ENCODE measurements around the gene TMEM129. TPM values are rescaled to one million over a fixed set of nuclear protein-coding genes. Genes with fewer than 3 reads are reported as not detected.

TMEM129 gene
- total RNA-seq, 1 experiment from 2014 or later = 29.8 TPM

GRCh38 chr4:1711055-1711570 lies 10.0 kb downstream of the TMEM129 start:
- CTCF ChIA-PET = interaction anchor here (0.7 kb wide), 1 partner anchor 557 kb away, joined by 7 read pairs; no protein-coding TSS in a partner anchor
- peak overlapping the region; percentile 58 for H3K27ac Mint-ChIP-seq (ENCODE audit: unreplicated experiment)
- H3K9me3 Mint-ChIP-seq (ENCODE audit: low read depth, unreplicated experiment) = no peaks in the 10 kb centered on the region
- H3K27me3 Mint-ChIP-seq (ENCODE audit: unreplicated experiment) = no peaks in the 10 kb centered on the region
- DNase-seq = no peak
- H3K36me3 Mint-ChIP-seq (ENCODE audit: insufficient read depth, unreplicated experiment) = peaks cover 66% of the 10 kb centered on the region
- peaks cover 21% of the 10 kb centered on the region for H3K4me1 Mint-ChIP-seq (ENCODE audit: low read depth, unreplicated experiment)
- intact Hi-C loops (cut with micrococcal nuclease; ENCODE audit: unreplicated experiment) = no loop called here
- H3K4me3 Mint-ChIP-seq (ENCODE audit: low read depth, unreplicated experiment) = peak overlapping the region; percentile 88
- TF ChIP-seq, protein P1, sequence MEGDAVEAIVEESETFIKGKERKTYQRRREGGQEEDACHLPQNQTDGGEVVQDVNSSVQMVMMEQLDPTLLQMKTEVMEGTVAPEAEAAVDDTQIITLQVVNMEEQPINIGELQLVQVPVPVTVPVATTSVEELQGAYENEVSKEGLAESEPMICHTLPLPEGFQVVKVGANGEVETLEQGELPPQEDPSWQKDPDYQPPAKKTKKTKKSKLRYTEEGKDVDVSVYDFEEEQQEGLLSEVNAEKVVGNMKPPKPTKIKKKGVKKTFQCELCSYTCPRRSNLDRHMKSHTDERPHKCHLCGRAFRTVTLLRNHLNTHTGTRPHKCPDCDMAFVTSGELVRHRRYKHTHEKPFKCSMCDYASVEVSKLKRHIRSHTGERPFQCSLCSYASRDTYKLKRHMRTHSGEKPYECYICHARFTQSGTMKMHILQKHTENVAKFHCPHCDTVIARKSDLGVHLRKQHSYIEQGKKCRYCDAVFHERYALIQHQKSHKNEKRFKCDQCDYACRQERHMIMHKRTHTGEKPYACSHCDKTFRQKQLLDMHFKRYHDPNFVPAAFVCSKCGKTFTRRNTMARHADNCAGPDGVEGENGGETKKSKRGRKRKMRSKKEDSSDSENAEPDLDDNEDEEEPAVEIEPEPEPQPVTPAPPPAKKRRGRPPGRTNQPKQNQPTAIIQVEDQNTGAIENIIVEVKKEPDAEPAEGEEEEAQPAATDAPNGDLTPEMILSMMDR (IDR thresholded peaks at IDR 0.05; ENCODE audit: unreplicated experiment) = no peak
- no TSS peak for BruUV-seq (replicated peaks)

- peaks cover 59% of the 10 kb centered on the region for H3K36me3 Mint-ChIP-seq (ENCODE audit: insufficient read depth, unreplicated experiment)
- CTCF ChIA-PET = interaction anchor here (0.7 to 1.0 kb wide), 3 partner anchors 8 to 102 kb away, joined by 4 read pairs; no protein-coding TSS in a partner anchor
- intact Hi-C loops (cut with micrococcal nuclease; ENCODE audit: unreplicated experiment) = no loop called here
- no peaks in the 10 kb centered on the region for H3K27me3 Mint-ChIP-seq (ENCODE audit: unreplicated experiment)
- DNase-seq = no peak
- TF ChIP-seq, protein P1 (IDR thresholded peaks at IDR 0.05; ENCODE audit: unreplicated experiment) = no peak
- H3K4me1 Mint-ChIP-seq (ENCODE audit: low read depth, unreplicated experiment) = peaks cover 21% of the 10 kb centered on the region
- no peak overlapping the region for H3K4me3 Mint-ChIP-seq (ENCODE audit: low read depth, unreplicated experiment)
- no TSS peak for BruUV-seq (replicated peaks)
- H3K27ac Mint-ChIP-seq (ENCODE audit: unreplicated experiment) = no peak overlapping the region
- H3K9me3 Mint-ChIP-seq (ENCODE audit: low read depth, unreplicated experiment) = no peaks in the 10 kb centered on the region
Observed at GRCh38 chr4:1708581-1708980, 12.5 kb downstream of the TMEM129 start.

GRCh38 chr4:1706358-1706757 lies 14.8 kb downstream of the TMEM129 start:
- Mint-ChIP-seq H3K36me3 (ENCODE audit: insufficient read depth, unreplicated experiment) (peaks cover 46% of the 10 kb centered on the region), H3K27ac (ENCODE audit: unreplicated experiment) (no peak overlapping the region), H3K4me3 (ENCODE audit: low read depth, unreplicated experiment) (no peak overlapping the region), H3K27me3 (ENCODE audit: unreplicated experiment) (no peaks in the 10 kb centered on the region), H3K9me3 (ENCODE audit: low read depth, unreplicated experiment) (no peaks in the 10 kb centered on the region), H3K4me1 (ENCODE audit: low read depth, unreplicated experiment) (peaks cover 21% of the 10 kb centered on the region)
- DNase-seq = no peak
- intact Hi-C loops (cut with micrococcal nuclease; ENCODE audit: unreplicated experiment) = no loop called here
- TF ChIP-seq, protein P1 (IDR thresholded peaks at IDR 0.05; ENCODE audit: unreplicated experiment) = no peak
- CTCF ChIA-PET = no interaction called here
- BruUV-seq (replicated peaks) = no TSS peak

- H3K27ac Mint-ChIP-seq (ENCODE audit: unreplicated experiment) = no peak overlapping the region
- H3K27me3 Mint-ChIP-seq (ENCODE audit: unreplicated experiment) = no peaks in the 10 kb centered on the region
- peaks cover 43% of the 10 kb centered on the region for H3K36me3 Mint-ChIP-seq (ENCODE audit: insufficient read depth, unreplicated experiment)
- intact Hi-C loops (cut with micrococcal nuclease; ENCODE audit: unreplicated experiment) = no loop called here
- DNase-seq = no peak
- TF ChIP-seq, protein P1 (IDR thresholded peaks at IDR 0.05; ENCODE audit: unreplicated experiment) = no peak
- H3K4me1 Mint-ChIP-seq (ENCODE audit: low read depth, unreplicated experiment) = peaks cover 21% of the 10 kb centered on the region
- CTCF ChIA-PET = no interaction called here
- H3K9me3 Mint-ChIP-seq (ENCODE audit: low read depth, unreplicated experiment) = no peaks in the 10 kb centered on the region
- BruUV-seq (replicated peaks) = no TSS peak
- no peak overlapping the region for H3K4me3 Mint-ChIP-seq (ENCODE audit: low read depth, unreplicated experiment)
Observed at GRCh38 chr4:1705732-1706131, 15.4 kb downstream of the TMEM129 start.
